Kidney (tissue), 14 donors: ENCODE results near the gene SCUBE2. TPM values are rescaled to one million over a fixed set of nuclear protein-coding genes. Genes with fewer than 3 reads are reported as not detected.

Source experiments
- DNase-seq, 5 donors: peaks; one replicate each; pipeline ENCODE4 v3.0.0-alpha.2; 2013 to 2020
- FAIRE-seq: peaks from 2 replicates; lab custom pipeline; 2012; peaks lifted over from hg19 to GRCh38; lab: Jason Lieb, UNC
- H3K27ac ChIP-seq, 2 donors: one replicate each; pipeline ENCODE4 v1.7.0; 2013; ENCODE audit warnings: low read depth in 2 of 2, low read length in 2 of 2, inconsistent platforms in 1 of 2
- H3K27me3 ChIP-seq: one replicate; pipeline ENCODE4 v1.7.1; 2013; ENCODE audit warnings: low read length, inconsistent platforms; ENCODE audit not compliant: control insufficient read depth, insufficient read depth
- H3K36me3 ChIP-seq, 3 donors: one replicate each; pipeline versions ENCODE4 v1.7.0 to v1.7.1; 2013; ENCODE audit warnings: low read length in 3 of 3, control low read depth in 1 of 3, inconsistent platforms in 1 of 3; ENCODE audit not compliant: insufficient read depth in 3 of 3, control insufficient read depth in 2 of 3
- H3K4me1 ChIP-seq, 3 donors: one replicate each; pipeline versions ENCODE4 v1.7.0 to v1.7.1; 2013; ENCODE audit warnings: low read length in 3 of 3, inconsistent platforms in 1 of 3, low read depth in 1 of 3; ENCODE audit not compliant: control insufficient read depth in 2 of 3, insufficient read depth in 2 of 3
- H3K4me3 ChIP-seq, 3 donors: one replicate each; pipeline versions ENCODE4 v1.7.0 to v1.8.1; 2013; ENCODE audit warnings: low read length in 3 of 3, control low read depth in 1 of 3, inconsistent platforms in 1 of 3
- H3K9ac ChIP-seq, 3 donors: one replicate each; pipeline versions ENCODE4 v1.7.0 to v1.7.1; 2013; ENCODE audit warnings: low read length in 3 of 3, control low read depth in 1 of 3, inconsistent platforms in 1 of 3
- H3K9me3 ChIP-seq, 3 donors: one replicate each; pipeline versions ENCODE4 v1.7.0 to v1.7.1; 2013; ENCODE audit warnings: low read length in 3 of 3, control low read depth in 1 of 3, inconsistent platforms in 1 of 3; ENCODE audit not compliant: control insufficient read depth in 2 of 3, insufficient read depth in 1 of 3
- intact Hi-C: fragments of 100-400 bp; cut with DNase I; formaldehyde crosslinking; loops from one replicate; pipeline ENCODE4 v1.11.1; 2022
- polyA plus RNA-seq: library from polyadenylated mRNA; stranded (reverse); fragments of 350-450 nt; fragmentation: Illumina TruSeq; extraction: RNeasy Lipid Tissue Mini Kit (QIAGEN cat#74804); gene quantifications from one replicate; pipeline ENCODE4 v1.2.3, GENCODE V29; 2014; ENCODE audit warnings: low read depth, low replicate concordance; ENCODE audit not compliant: insufficient read depth
- total RNA-seq: library from RNA; stranded (reverse); fragmentation: NEBNext Ultra II Directional; extraction: Animal tissue kit (Norgen Biotek cat#: 25700); gene quantifications from one replicate; pipeline ENCODE4 v1.2.1, GENCODE V29; 2021
- TF ChIP-seq, protein P1 (sequence below): IDR thresholded peaks from 3 replicates; pipeline ENCODE4 v1.5.1; 2012; ENCODE audit warnings: mild to moderate bottlenecking, moderate library complexity, borderline replicate concordance; ENCODE audit not compliant: insufficient read depth; ENCODE audit errors: extremely low read depth
- donor health status: control.
- donor health status: control.
- donor health status: control.
- donor health status: control.
- donor health status: control.
- donor health status: DM: yes; HTN: yes; CAD: no.
- donor health status: Normal renal cell carcinoma (clear cell type).

SCUBE2 gene
- total and polyA plus RNA-seq, 2 donors from 2014 or later = 0.65 to 3.5 TPM

DNA sequence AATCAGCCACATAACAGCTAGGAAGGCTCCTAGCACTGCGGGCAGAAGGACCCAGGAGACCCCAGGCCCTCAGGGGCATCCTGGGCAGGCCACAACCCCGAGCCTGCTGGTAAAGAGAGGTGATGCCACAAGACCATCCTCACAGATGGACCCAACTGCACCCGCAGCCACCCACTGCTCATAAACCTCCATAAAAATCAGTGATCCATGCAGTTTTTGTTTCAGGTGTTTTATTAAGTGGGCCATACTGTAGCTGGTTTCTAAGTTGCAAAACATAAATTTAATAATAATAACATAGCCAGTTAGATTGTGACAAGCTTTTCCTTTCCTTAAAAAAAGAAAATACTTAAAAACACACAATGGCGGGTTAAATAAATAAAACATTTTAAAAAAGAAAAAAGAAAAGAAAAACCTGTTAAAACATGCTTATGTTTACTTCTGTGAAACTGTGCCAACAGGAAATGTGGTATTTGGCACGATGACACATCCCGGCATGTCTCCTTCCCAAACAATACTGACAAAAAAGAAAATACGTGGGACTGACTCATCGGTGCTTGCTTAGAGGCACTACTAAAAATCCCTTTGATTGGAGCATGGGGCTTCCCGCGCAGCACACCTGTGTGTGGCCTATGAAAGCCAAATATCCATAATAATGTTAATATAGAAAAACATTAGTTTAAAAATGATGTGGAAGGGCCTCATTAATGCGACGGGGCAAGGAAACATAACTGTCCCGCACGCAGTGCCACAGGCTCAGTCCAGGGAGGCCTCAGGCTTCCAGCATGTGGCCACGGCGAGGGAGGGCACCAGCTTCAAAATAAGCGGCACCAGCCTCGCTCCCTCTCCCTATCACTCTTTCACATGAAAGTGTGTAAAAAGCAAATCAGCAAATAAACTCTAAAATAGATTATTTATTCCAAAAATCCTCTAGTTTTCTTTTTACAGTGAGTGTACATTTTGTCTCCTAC, 47.5 kb upstream of the SCUBE2 start:
- H3K27ac ChIP-seq = peak overlapping the region; percentile 47 to 83
- peak; percentile 76 for FAIRE-seq
- peaks cover 0 to 31% (median 22%) of the 10 kb centered on the region in 3 donors for H3K4me1 ChIP-seq
- peak in 1 of 5 donors; percentile 50 for DNase-seq
- TF ChIP-seq, protein P1, sequence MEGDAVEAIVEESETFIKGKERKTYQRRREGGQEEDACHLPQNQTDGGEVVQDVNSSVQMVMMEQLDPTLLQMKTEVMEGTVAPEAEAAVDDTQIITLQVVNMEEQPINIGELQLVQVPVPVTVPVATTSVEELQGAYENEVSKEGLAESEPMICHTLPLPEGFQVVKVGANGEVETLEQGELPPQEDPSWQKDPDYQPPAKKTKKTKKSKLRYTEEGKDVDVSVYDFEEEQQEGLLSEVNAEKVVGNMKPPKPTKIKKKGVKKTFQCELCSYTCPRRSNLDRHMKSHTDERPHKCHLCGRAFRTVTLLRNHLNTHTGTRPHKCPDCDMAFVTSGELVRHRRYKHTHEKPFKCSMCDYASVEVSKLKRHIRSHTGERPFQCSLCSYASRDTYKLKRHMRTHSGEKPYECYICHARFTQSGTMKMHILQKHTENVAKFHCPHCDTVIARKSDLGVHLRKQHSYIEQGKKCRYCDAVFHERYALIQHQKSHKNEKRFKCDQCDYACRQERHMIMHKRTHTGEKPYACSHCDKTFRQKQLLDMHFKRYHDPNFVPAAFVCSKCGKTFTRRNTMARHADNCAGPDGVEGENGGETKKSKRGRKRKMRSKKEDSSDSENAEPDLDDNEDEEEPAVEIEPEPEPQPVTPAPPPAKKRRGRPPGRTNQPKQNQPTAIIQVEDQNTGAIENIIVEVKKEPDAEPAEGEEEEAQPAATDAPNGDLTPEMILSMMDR = no peak
- intact Hi-C loops = loop anchor here (10.0 kb wide), 1 partner anchor 124 kb away; no protein-coding TSS in a partner anchor
- no peaks in the 10 kb centered on the region for H3K27me3 ChIP-seq
- H3K9ac ChIP-seq = no peak overlapping the region
- H3K9me3 ChIP-seq = no peaks in the 10 kb centered on the region
- no peak overlapping the region for H3K4me3 ChIP-seq
- H3K36me3 ChIP-seq = peaks cover 10 to 19% (median 13%) of the 10 kb centered on the region in 3 donors

DNA sequence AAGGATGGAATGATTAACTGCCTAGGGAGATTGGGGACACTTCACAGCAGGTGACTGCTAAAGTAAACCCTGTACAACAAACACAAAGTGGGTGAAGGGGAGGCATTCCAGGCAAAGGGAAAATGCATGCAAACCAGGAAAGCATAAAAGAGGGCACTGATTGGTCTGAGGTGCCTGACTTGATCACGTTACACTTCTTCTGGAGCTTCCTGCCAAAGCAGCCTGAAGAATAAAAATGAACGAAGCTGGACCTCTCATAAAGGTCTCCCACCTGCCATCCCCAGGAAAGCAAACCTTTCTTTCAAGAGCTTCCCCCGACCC, 46.7 kb upstream of the SCUBE2 start:
- Histone ChIP-seq H3K4me1 (peaks cover 0 to 31% (median 22%) of the 10 kb centered on the region in 3 donors), H3K27me3 (no peaks in the 10 kb centered on the region), H3K9ac (no peak overlapping the region), H3K27ac (peak overlapping the region in 1 of 2 donors; percentile 26), H3K9me3 (no peaks in the 10 kb centered on the region), H3K36me3 (peaks cover 6 to 13% (median 9%) of the 10 kb centered on the region in 3 donors), H3K4me3 (no peak overlapping the region)
- TF ChIP-seq, protein P1 = no peak
- FAIRE-seq (no peak), DNase-seq (no peak)
- intact Hi-C loops = loop anchor here (10.0 kb wide), 1 partner anchor 123 kb away; no protein-coding TSS in a partner anchor

DNA sequence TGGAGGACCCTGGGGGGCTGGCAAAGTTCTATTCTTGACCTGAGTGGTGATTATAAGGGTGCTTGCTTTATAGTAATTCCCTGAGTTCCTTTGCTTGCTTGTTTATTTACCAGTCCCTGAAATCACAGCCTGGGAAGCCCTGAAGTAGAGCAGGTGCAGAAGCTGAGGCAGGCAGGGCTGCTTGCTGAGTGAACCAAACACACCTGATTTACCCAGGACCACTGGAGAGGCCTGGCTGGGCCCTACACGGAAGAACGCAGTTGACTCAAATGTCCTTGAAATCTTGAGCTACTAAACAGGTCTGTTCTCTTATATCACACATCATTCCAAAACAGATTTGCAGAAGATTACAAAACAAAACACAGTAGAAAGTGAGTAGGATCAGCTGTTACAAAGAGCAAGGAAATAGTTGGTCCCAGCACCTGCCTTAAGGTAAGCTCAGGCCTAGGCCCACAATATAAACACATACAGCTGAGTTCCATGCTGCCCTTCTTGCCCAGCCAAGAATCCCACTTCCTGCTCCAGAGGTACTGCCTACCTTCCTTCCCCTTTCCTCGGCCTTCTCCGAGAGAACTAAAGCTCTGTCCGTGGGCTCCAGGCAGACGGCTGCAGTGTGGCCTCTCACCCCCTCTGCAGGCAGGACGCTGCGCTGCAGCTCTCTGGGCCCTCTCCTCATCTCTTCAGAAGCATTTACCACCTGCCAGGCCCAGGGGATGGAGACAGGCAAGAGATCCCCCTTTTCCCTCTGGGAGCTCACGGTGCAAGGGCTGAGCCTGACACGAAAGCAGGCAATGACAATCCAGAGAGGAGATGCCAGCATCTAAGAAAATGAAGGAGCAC, 46.1 kb upstream of the SCUBE2 start:
- H3K9me3 ChIP-seq = no peaks in the 10 kb centered on the region
- H3K4me3 ChIP-seq = no peak overlapping the region
- peak overlapping the region; percentile 29 to 58 for H3K27ac ChIP-seq
- H3K27me3 ChIP-seq = no peaks in the 10 kb centered on the region
- intact Hi-C loops = loop anchor here (10.0 kb wide), 1 partner anchor 123 kb away; no protein-coding TSS in a partner anchor
- peak overlapping the region in 2 of 3 donors; percentile 12 to 17 for H3K9ac ChIP-seq
- H3K36me3 ChIP-seq = peaks cover 6 to 9% (median 9%) of the 10 kb centered on the region in 3 donors
- H3K4me1 ChIP-seq = peaks cover 0 to 31% (median 22%) of the 10 kb centered on the region in 3 donors
- FAIRE-seq (no peak), DNase-seq (peak; percentile 82 to 93 (median 85))
- TF ChIP-seq, protein P1 = peak; percentile 82
